Activated B cell treated with CpG ODN at 0.5 μM for 24 hours (primary cell): ENCODE results near the gene PLIN4. TPM values are rescaled to one million over a fixed set of nuclear protein-coding genes. Genes with fewer than 3 reads are reported as not detected.

Experiments
- ATAC-seq: fragments of 200-7000 bp; cut with Tn5 transposase; one replicate; pipeline ENCODE4 v1.10.0; 2021; ENCODE audit warnings: low read depth, mild to moderate bottlenecking, moderate library complexity
- CTCF ChIA-PET: fragments of 350-600 bp; sonication (Branson Sonifier 250); formaldehyde crosslinking; loops from one replicate; lab custom pipeline; 2021; ENCODE audit warnings: antibody characterized with exemption; lab: Charles Lee
- POLR2A ChIA-PET: fragments of 350-600 bp; sonication (Branson Sonifier 250); formaldehyde crosslinking; loops from one replicate; lab custom pipeline; 2021; ENCODE audit warnings: antibody characterized with exemption; lab: Charles Lee
- DNase-seq: peaks from one replicate; pipeline ENCODE4 v3.0.0; 2022
- H3K27ac Mint-ChIP-seq: one replicate; pipeline ENCODE4 v1.8.0; 2020; ENCODE audit warnings: mixed read lengths
- H3K27me3 Mint-ChIP-seq: one replicate; pipeline ENCODE4 v1.8.0; 2021; ENCODE audit warnings: mixed read lengths
- H3K36me3 Mint-ChIP-seq: one replicate; pipeline ENCODE4 v1.8.0; 2021; ENCODE audit warnings: low read depth, mixed read lengths
- H3K4me1 Mint-ChIP-seq: one replicate; pipeline ENCODE4 v1.8.0; 2021; ENCODE audit warnings: mixed read lengths
- H3K4me3 Mint-ChIP-seq: one replicate; pipeline ENCODE4 v1.8.0; 2020; ENCODE audit warnings: mild to moderate bottlenecking, mixed read lengths
- H3K9me3 Mint-ChIP-seq: one replicate; pipeline ENCODE4 v1.8.0; 2020; ENCODE audit warnings: mixed read lengths
- CTCF ChIP-seq: fragments of 200-600 bp; IDR thresholded peaks from one replicate; pipeline ENCODE4 v1.8.0; 2022; ENCODE audit warnings: antibody characterized with exemption, mild to moderate bottlenecking
- intact Hi-C: fragments of 100-400 bp; cut with micrococcal nuclease; formaldehyde crosslinking; loops from one replicate; pipeline ENCODE4 v1.15.1; 2024
- total RNA-seq: library from RNA; stranded (reverse); gene quantifications from 2 replicates; pipeline ENCODE4 v1.2.3, GENCODE V29; 2022

Gene PLIN4
- total RNA-seq, 1 donor from 2014 or later = not detected

- Mint-ChIP-seq H3K27ac (no peak overlapping the region), H3K9me3 (no peaks in the 10 kb centered on the region), H3K36me3 (peaks cover 49% of the 10 kb centered on the region), H3K27me3 (no peaks in the 10 kb centered on the region), H3K4me1 (no peaks in the 10 kb centered on the region), H3K4me3 (no peak overlapping the region)
- intact Hi-C loops = no loop called here
- CTCF ChIA-PET = no interaction called here
- DNase-seq (no peak), ATAC-seq (no peak)
- no peak for TF ChIP-seq CTCF
- POLR2A ChIA-PET = interaction anchor here (0.7 kb wide), 1 partner anchor 26 kb away, joined by 5 read pairs; no protein-coding TSS in a partner anchor
These were observed 19.0 kb downstream of the PLIN4 start for GRCh38 chr19:4499318-4499717.

GRCh38 chr19:4498694-4499093, 19.6 kb downstream of the PLIN4 start:
- intact Hi-C loops = no loop called here
- H3K27ac Mint-ChIP-seq = no peak overlapping the region
- H3K27me3 Mint-ChIP-seq = no peaks in the 10 kb centered on the region
- no peak for ATAC-seq
- TF ChIP-seq CTCF = no peak
- peaks cover 52% of the 10 kb centered on the region for H3K36me3 Mint-ChIP-seq
- no peaks in the 10 kb centered on the region for H3K9me3 Mint-ChIP-seq
- POLR2A ChIA-PET = no interaction called here
- H3K4me1 Mint-ChIP-seq = no peaks in the 10 kb centered on the region
- CTCF ChIA-PET = no interaction called here
- DNase-seq = no peak
- no peak overlapping the region for H3K4me3 Mint-ChIP-seq

GRCh38 chr19:4497770-4498389, 20.4 kb downstream of the PLIN4 start:
- H3K36me3 Mint-ChIP-seq = peaks cover 52% of the 10 kb centered on the region
- ChIA-PET CTCF (no interaction called here), POLR2A (no interaction called here)
- TF ChIP-seq CTCF = no peak
- intact Hi-C loops = no loop called here
- no peaks in the 10 kb centered on the region for H3K27me3 Mint-ChIP-seq
- H3K4me1 Mint-ChIP-seq = no peaks in the 10 kb centered on the region
- DNase-seq (no peak), ATAC-seq (no peak)
- no peak overlapping the region for H3K27ac Mint-ChIP-seq
- H3K9me3 Mint-ChIP-seq = no peaks in the 10 kb centered on the region
- H3K4me3 Mint-ChIP-seq = no peak overlapping the region

- H3K9me3 Mint-ChIP-seq = no peaks in the 10 kb centered on the region
- ATAC-seq (no peak), DNase-seq (no peak)
- H3K4me3 Mint-ChIP-seq = no peak overlapping the region
- ChIA-PET POLR2A (no interaction called here), CTCF (no interaction called here)
- intact Hi-C loops = no loop called here
- no peaks in the 10 kb centered on the region for H3K4me1 Mint-ChIP-seq
- peaks cover 44% of the 10 kb centered on the region for H3K36me3 Mint-ChIP-seq
- H3K27ac Mint-ChIP-seq = no peak overlapping the region
- no peaks in the 10 kb centered on the region for H3K27me3 Mint-ChIP-seq
- TF ChIP-seq CTCF = no peak
These were observed 22.0 kb downstream of the PLIN4 start for GRCh38 chr19:4496304-4496703.

GRCh38 chr19:4495471-4495870, 22.8 kb downstream of the PLIN4 start:
- DNase-seq (no peak), ATAC-seq (no peak)
- ChIA-PET CTCF (no interaction called here), POLR2A (no interaction called here)
- H3K27me3 Mint-ChIP-seq = no peaks in the 10 kb centered on the region
- intact Hi-C loops = no loop called here
- peaks cover 46% of the 10 kb centered on the region for H3K36me3 Mint-ChIP-seq
- H3K9me3 Mint-ChIP-seq = no peaks in the 10 kb centered on the region
- H3K27ac Mint-ChIP-seq = no peak overlapping the region
- no peak for TF ChIP-seq CTCF
- H3K4me3 Mint-ChIP-seq = no peak overlapping the region
- H3K4me1 Mint-ChIP-seq = no peaks in the 10 kb centered on the region
